ENCODE results near the gene TOB1.

DNA sequence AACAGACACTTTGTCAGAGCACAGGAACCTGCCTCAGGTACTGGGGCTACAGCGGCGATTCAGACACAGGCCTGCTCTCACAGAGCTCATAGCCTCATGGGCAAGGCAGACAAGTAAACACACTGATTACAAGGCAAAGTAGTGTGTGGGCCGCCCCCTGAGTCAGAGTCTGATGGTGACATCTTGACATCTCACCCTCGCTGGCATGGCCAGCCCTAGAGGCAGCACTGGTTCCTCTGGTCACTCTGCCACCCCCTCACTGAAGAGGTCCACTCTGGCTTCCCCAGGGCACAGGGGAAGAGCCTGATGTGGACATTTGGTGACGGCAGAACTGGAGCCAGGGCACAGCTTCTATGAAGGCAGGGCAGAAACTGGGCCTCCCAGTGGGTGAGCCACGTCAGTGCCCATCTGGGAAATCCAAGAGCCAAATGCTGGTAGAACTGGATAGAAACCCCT, 32.9 kb upstream of the TOB1 start:
- TF ChIP-seq CTCF (IDR thresholded peaks at IDR 0.05) (no peak), POLR2A (IDR thresholded peaks at IDR 0.05) (no peak)
